A549 (cell line): ENCODE data around the gene PHACTR2. TPM values are rescaled to one million over a fixed set of nuclear protein-coding genes. Genes with fewer than 3 reads are reported as not detected.

Experiments
- ATAC-seq, 2 experiments: fragments of 200-7000 bp in 1 of 2; fragments of >200 bp in 1 of 2; cut with Nextera tagmentation in 1 of 2; cut with Tn5 transposase in 1 of 2; 3 replicates each; pipeline versions ENCODE4 v1.8.0 to v1.9.1; 2018 to 2020; ENCODE audit warnings: mild to moderate bottlenecking in 1 of 2, moderate library complexity in 1 of 2
- CTCF ChIA-PET: fragments of 300-600 bp; sonication (Branson Sonifier 250); formaldehyde crosslinking; extraction: SDS; loops from one replicate; lab custom pipeline; 2021; ENCODE audit warnings: antibody characterized with exemption, inconsistent platforms; lab: Yijun Ruan, JAX
- POLR2A ChIA-PET: fragments of 350-600 bp; formaldehyde crosslinking; extraction: SDS; loops from one replicate; lab custom pipeline; 2021; ENCODE audit warnings: antibody characterized with exemption, inconsistent platforms; lab: Yijun Ruan, JAX
- DNase-seq, 2 experiments: peaks; one replicate each; pipeline versions ENCODE4 v3.0.0 to v3.0.0-alpha.2; 2011 to 2016; ENCODE audit warnings: low read depth in 1 of 2, low spot score in 1 of 2
- FAIRE-seq: peaks from 2 replicates; lab custom pipeline; 2011; peaks lifted over from hg19 to GRCh38; lab: Jason Lieb, UNC
- H3K27ac ChIP-seq, 2 experiments: fragments of >200 bp; sonication (Bioruptor Twin); formaldehyde crosslinking; 3 replicates each; pipeline ENCODE4 v1.5.1; 2016 to 2017
- H3K4me1 ChIP-seq: fragments of >200 bp; sonication (Bioruptor Twin); formaldehyde crosslinking; 3 replicates; pipeline ENCODE4 v1.6.1; 2016
- H3K4me2 ChIP-seq: fragments of >200 bp; sonication (Bioruptor Twin); formaldehyde crosslinking; 3 replicates; pipeline ENCODE4 v1.6.1; 2016
- H3K4me3 ChIP-seq: fragments of >200 bp; sonication (Bioruptor Twin); formaldehyde crosslinking; 3 replicates; pipeline ENCODE4 v1.5.1; 2016
- H3K9me3 ChIP-seq: fragments of >200 bp; sonication (Bioruptor Twin); formaldehyde crosslinking; 3 replicates; pipeline ENCODE4 v1.6.1; 2016
- BHLHE40 ChIP-seq: IDR thresholded peaks from 2 replicates; pipeline ENCODE4 v1.6.1; 2012; ENCODE audit warnings: low read depth, low read length, inconsistent platforms
- CHD4 ChIP-seq: fragments of 200-600 bp; sonication (generic); IDR thresholded peaks from 2 replicates; pipeline ENCODE4 v1.6.1; 2016; ENCODE audit warnings: antibody characterized with exemption, mild to moderate bottlenecking, borderline replicate concordance
- EHMT2 ChIP-seq: fragments of 200-600 bp; sonication (generic); IDR thresholded peaks from 2 replicates; pipeline ENCODE4 v1.6.1; 2016; ENCODE audit warnings: antibody characterized with exemption, low read depth, mild to moderate bottlenecking, moderate library complexity
- FOSL2 ChIP-seq, 2 experiments: fragments of 450-650 bp in 1 of 2; fragments of >200 bp in 1 of 2; sonication (Bioruptor Twin) in 1 of 2; formaldehyde crosslinking; IDR thresholded peaks; 2 replicates each; pipeline versions ENCODE4 v1.5.0 to v1.6.1; 2016 to 2020; ENCODE audit warnings: mild to moderate bottlenecking in 1 of 2, moderate library complexity in 1 of 2
- FOXS1 ChIP-seq: fragments of 250-450 bp; sonication (Bioruptor Pico); IDR thresholded peaks from 2 replicates; pipeline ENCODE4 v1.5.0; 2020; ENCODE audit warnings: mild to moderate bottlenecking, moderate library complexity
- HOXB5 ChIP-seq: fragments of 250-450 bp; sonication (Bioruptor Pico); IDR thresholded peaks from 2 replicates; pipeline ENCODE4 v1.5.0; 2020; ENCODE audit warnings: mild to moderate bottlenecking, moderate library complexity
- MAFK ChIP-seq: fragments of 450-650 bp; IDR thresholded peaks from 2 replicates; pipeline ENCODE4 v1.6.1; 2014; ENCODE audit not compliant: partially characterized antibody
- MAZ ChIP-seq: fragments of 150-350 bp; IDR thresholded peaks from 2 replicates; pipeline ENCODE4 v1.6.1; 2014; ENCODE audit warnings: antibody characterized with exemption, low read depth, low read length, borderline replicate concordance
- NPAS2 ChIP-seq: fragments of 250-450 bp; sonication (Bioruptor Pico); IDR thresholded peaks from 2 replicates; pipeline ENCODE4 v1.8.0; 2022; ENCODE audit warnings: mild to moderate bottlenecking, moderate library complexity, borderline replicate concordance
- NR3C1 ChIP-seq: fragments of >200 bp; sonication (Bioruptor Twin); formaldehyde crosslinking; IDR thresholded peaks from 3 replicates; pipeline ENCODE4 v1.6.1; 2017
- RAD21 ChIP-seq, 2 experiments: fragments of >200 bp in 1 of 2; sonication (Bioruptor Twin) in 1 of 2; formaldehyde crosslinking in 1 of 2; IDR thresholded peaks in 1 of 2; conservative IDR thresholded peaks in 1 of 2; 2 replicates in 1 of 2; 3 replicates in 1 of 2; pipeline ENCODE4 v1.6.1; 2012 to 2018; ENCODE audit warnings: inconsistent platforms in 1 of 2
- TFCP2L1 ChIP-seq: fragments of 250-450 bp; sonication (Bioruptor Pico); IDR thresholded peaks from 2 replicates; pipeline ENCODE4 v1.5.0; 2021; ENCODE audit warnings: mild to moderate bottlenecking
- ZFP36 ChIP-seq: fragments of 450-650 bp; IDR thresholded peaks from 2 replicates; pipeline ENCODE4 v1.6.1; 2014; ENCODE audit warnings: borderline replicate concordance; ENCODE audit not compliant: partially characterized antibody
- WGBS: methylation state at CpG from one replicate; pipeline ENCODE4 v1.1.6; 2017; ENCODE audit errors: missing lambda C conversion rate; 5-methylcytosine and 5-hydroxymethylcytosine counted together
- polyA plus RNA-seq, 4 experiments: library from polyadenylated mRNA; depleted of rRNA in 3 of 4; stranded (reverse); fragments of >200 nt; fragmentation: RNase III in 1 of 4; extraction: RNeasy Plus Mini Kit Qiagen cat#74134 plus additional on column Dnase treatment in 1 of 4; gene quantifications; 2 replicates in 3 of 4; 3 replicates in 1 of 4; pipeline ENCODE4 v1.2.3, GENCODE V29; 2011 to 2017
- TF ChIP-seq, protein P1 (sequence below): fragments of >200 bp; sonication (Bioruptor Twin); formaldehyde crosslinking; IDR thresholded peaks from 3 replicates; pipeline ENCODE4 v1.6.1; 2016
- TF ChIP-seq, protein P2 (sequence below): IDR thresholded peaks from 2 replicates; pipeline ENCODE4 v1.6.1; 2012
- TF ChIP-seq, protein P3 (sequence below): fragments of >200 bp; sonication (Bioruptor Twin); formaldehyde crosslinking; IDR thresholded peaks from 2 replicates; pipeline ENCODE4 v1.6.1; 2016
- TF ChIP-seq, protein P4 (sequence below): IDR thresholded peaks from 2 replicates; pipeline ENCODE4 v1.6.1; 2012

PHACTR2 gene
- polyA plus RNA-seq, 2 of the 4 experiments (the other 2 are of a cell fraction): 2.5 to 10.4 TPM

DNA sequence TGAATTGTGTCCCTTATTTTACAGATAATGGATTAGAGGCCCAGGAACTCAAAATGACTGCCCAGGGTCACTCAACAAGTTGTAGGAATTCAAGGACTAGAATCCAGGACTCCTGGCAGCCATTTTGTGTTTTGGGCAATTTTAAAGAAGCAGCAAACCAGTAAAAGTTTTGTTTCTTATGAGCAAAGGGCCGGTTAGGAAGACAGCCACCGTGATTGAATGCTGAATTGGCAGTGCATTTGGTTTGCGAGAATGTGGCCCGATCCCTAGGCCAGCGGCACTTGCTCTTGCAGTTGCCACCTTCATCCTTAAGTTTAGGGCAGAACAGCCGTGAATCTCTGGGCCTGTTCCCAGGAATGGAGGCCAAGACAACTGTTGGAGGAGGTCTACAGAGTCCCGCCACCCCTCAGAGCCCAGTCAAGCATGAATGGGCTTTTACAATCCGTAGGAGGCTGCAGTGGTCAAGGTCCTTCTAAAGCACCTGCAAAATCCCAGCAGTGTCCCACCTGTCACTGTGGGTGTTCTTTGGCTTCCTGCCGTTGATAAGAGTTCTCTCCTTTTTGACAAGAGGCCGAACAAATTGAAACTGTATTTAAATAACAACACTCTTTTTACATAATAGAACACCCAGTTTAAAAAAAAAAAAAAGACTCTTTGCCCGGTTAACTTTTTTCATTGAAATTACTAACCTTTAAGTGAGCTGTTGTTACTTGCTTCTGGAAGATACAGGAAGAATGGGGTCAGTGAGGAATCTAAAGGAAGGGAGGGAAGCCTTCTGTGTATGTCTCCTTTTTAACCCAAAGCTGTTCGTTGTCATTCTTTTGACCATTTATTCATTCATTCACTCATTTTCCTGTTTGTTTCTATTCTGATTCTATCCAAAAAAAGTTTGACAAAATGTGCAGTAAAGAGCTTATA, 68.7 kb downstream of the PHACTR2 start:
- WGBS: 97% methylated on average over 10 of the region's 12 CpGs
- POLR2A ChIA-PET: interaction anchor here (0.7 kb wide), 1 partner anchor 296 kb away, joined by 4 read pairs; the partner anchor contains the start of genes ADAT2 and PEX3
- CTCF ChIA-PET: interaction anchor here (0.9 kb wide), 1 partner anchor 171 kb away, joined by 3 read pairs; no protein-coding TSS in a partner anchor
- peaks cover 32% of the 10 kb centered on the region for H3K4me1 ChIP-seq
- ATAC-seq: no peak
- DNase-seq: no peak
- no peak for TF ChIP-seq HOXB5 (CRISPR knock-in tag)
- no peak for TF ChIP-seq ZFP36
- no peak for TF ChIP-seq MAZ
- no peak for TF ChIP-seq MAFK
- no peak for TF ChIP-seq NR3C1
- no peak for TF ChIP-seq CHD4
- TF ChIP-seq TFCP2L1 (CRISPR knock-in tag): no peak
- no peak for TF ChIP-seq NPAS2 (CRISPR knock-in tag)
- TF ChIP-seq BHLHE40: no peak
- no peak for TF ChIP-seq EHMT2
- TF ChIP-seq, protein P1, sequence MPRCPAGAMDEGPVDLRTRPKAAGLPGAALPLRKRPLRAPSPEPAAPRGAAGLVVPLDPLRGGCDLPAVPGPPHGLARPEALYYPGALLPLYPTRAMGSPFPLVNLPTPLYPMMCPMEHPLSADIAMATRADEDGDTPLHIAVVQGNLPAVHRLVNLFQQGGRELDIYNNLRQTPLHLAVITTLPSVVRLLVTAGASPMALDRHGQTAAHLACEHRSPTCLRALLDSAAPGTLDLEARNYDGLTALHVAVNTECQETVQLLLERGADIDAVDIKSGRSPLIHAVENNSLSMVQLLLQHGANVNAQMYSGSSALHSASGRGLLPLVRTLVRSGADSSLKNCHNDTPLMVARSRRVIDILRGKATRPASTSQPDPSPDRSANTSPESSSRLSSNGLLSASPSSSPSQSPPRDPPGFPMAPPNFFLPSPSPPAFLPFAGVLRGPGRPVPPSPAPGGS: no peak
- TF ChIP-seq, protein P2, sequence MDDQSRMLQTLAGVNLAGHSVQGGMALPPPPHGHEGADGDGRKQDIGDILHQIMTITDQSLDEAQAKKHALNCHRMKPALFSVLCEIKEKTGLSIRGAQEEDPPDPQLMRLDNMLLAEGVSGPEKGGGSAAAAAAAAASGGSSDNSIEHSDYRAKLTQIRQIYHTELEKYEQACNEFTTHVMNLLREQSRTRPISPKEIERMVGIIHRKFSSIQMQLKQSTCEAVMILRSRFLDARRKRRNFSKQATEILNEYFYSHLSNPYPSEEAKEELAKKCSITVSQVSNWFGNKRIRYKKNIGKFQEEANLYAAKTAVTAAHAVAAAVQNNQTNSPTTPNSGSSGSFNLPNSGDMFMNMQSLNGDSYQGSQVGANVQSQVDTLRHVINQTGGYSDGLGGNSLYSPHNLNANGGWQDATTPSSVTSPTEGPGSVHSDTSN: no peak
- TF ChIP-seq, protein P3, sequence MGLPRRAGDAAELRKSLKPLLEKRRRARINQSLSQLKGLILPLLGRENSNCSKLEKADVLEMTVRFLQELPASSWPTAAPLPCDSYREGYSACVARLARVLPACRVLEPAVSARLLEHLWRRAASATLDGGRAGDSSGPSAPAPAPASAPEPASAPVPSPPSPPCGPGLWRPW: no peak
- no peak overlapping the region for H3K4me3 ChIP-seq
- H3K9me3 ChIP-seq: no peaks in the 10 kb centered on the region
- H3K4me2 ChIP-seq: peak overlapping the region; percentile 100
- peak overlapping the region; percentile 70 to 81; a peak in 5 of 6 replicates for H3K27ac ChIP-seq
- FAIRE-seq: no peak

DNA sequence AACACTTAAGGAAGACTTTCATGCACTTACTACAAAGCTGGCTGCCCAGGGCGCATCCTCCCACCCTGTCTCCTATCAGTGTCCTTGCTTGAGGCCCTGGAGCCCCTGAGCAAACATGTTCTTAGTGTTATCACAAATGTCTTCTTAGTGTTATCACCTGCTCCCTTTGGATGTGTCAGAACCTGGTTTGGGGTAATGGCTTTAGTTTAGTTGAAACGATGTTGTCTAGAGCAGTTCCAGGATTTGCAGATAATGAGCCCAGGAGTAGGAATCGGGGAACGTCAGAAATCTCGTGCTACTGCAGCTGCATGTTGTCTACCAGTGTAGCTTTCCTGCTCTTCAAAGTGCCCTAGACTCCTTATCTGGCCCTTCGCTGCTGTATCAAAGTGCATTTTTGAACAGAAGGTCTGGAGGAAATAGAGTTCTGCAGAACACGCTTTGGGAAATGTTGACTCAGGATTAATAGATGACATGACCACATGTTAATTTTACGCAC, 69.6 kb downstream of the PHACTR2 start:
- no peak for DNase-seq
- no peak for FAIRE-seq
- CTCF ChIA-PET: no interaction called here
- Histone ChIP-seq H3K4me2 (no peak overlapping the region), H3K27ac (no peak overlapping the region), H3K4me3 (no peak overlapping the region), H3K9me3 (no peaks in the 10 kb centered on the region), H3K4me1 (peaks cover 29% of the 10 kb centered on the region)
- ATAC-seq: no peak
- no peak for TF ChIP-seq FOXS1
- POLR2A ChIA-PET: interaction anchor here (0.7 kb wide), 1 partner anchor 297 kb away, joined by 4 read pairs; the partner anchor contains the start of genes ADAT2 and PEX3
- 90% methylated on average over 8 of the region's 8 CpGs for WGBS

DNA sequence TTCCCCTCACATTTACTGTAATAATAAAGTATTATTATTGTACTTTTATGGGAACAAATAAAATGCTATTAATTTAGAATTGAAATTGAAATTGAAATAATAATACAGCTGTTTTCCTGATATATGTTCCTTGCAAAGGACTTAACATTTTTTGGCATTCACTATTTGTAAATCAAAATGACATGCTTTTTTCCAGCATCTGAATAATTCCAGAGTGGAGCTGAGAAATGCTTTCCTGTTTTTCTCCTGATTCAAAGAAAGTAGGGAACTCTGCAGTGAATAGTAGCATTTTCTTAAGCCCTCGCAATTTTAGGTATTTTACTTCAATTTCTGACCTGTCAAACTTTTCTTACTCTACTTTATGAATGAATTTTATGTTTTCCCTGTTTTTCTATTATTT, 72.1 kb downstream of the PHACTR2 start:
- Histone ChIP-seq H3K9me3 (no peaks in the 10 kb centered on the region), H3K4me1 (peaks cover 15% of the 10 kb centered on the region)
- 90% methylated on average over 1 of the region's 1 CpG for WGBS
- ChIA-PET CTCF (no interaction called here), POLR2A (no interaction called here)
- FAIRE-seq (no peak), ATAC-seq (no peak), DNase-seq (no peak)
- TF ChIP-seq FOSL2 (IDR thresholded peaks at IDR 0.05): no peak
- no peak for TF ChIP-seq FOSL2 (CRISPR knock-in tag; IDR thresholded peaks at IDR 0.05)
- no peak for TF ChIP-seq RAD21 (conservative IDR thresholded peaks at IDR 0.05 in 1 of 2, IDR thresholded peaks at IDR 0.05 in 1 of 2)
- TF ChIP-seq, protein P4, sequence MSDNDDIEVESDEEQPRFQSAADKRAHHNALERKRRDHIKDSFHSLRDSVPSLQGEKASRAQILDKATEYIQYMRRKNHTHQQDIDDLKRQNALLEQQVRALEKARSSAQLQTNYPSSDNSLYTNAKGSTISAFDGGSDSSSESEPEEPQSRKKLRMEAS: no peak
- TF ChIP-seq, all 56 proteins: peak for 0
- Histone ChIP-seq H3K27ac (no peak overlapping the region), H3K4me3 (no peak overlapping the region), H3K4me2 (no peak overlapping the region)
